Osteoblast (primary cell): ENCODE results near the gene PLXNA2. TPM values are rescaled to one million over a fixed set of nuclear protein-coding genes. Genes with fewer than 3 reads are reported as not detected.

Experiments used
- DNase-seq: peaks from one replicate; pipeline ENCODE4 v3.0.0; 2011; ENCODE audit warnings: low spot score, mixed read lengths; ENCODE audit not compliant: insufficient read length; ENCODE audit errors: missing footprints
- H2AFZ ChIP-seq: 2 replicates; pipeline ENCODE4 v1.6.0; 2011; ENCODE audit warnings: mild to moderate bottlenecking, low read length
- H3K27ac ChIP-seq: 2 replicates; pipeline ENCODE4 v1.5.1; 2011; ENCODE audit warnings: mild to moderate bottlenecking, low read depth, low read length, moderate library complexity
- H3K27me3 ChIP-seq: 2 replicates; pipeline ENCODE4 v1.6.0; 2012; ENCODE audit warnings: mild to moderate bottlenecking, control low read depth, inconsistent platforms, low read length, moderate library complexity; ENCODE audit not compliant: insufficient read depth
- H3K36me3 ChIP-seq: 2 replicates; pipeline ENCODE4 v1.5.1; 2011; ENCODE audit warnings: mild to moderate bottlenecking, low read length, control low read depth, moderate library complexity; ENCODE audit not compliant: insufficient read depth
- H3K4me1 ChIP-seq: 2 replicates; pipeline ENCODE4 v1.5.1; 2011; ENCODE audit warnings: mild to moderate bottlenecking, low read length, control low read depth, moderate library complexity; ENCODE audit not compliant: insufficient read depth
- H3K4me2 ChIP-seq: 2 replicates; pipeline ENCODE4 v1.6.0; 2011; ENCODE audit warnings: mild to moderate bottlenecking, low read length; ENCODE audit not compliant: insufficient read depth
- H3K4me3 ChIP-seq: fragments of 200-600 bp; sonication (generic); 3 replicates; pipeline ENCODE4 v1.5.1; 2012; ENCODE audit warnings: mild to moderate bottlenecking, low read length, inconsistent platforms; ENCODE audit not compliant: insufficient read depth
- H3K79me2 ChIP-seq: 2 replicates; pipeline ENCODE4 v1.6.0; 2012; ENCODE audit warnings: mild to moderate bottlenecking, low read length, control low read depth, inconsistent platforms; ENCODE audit not compliant: insufficient read depth
- H3K9me3 ChIP-seq: 2 replicates; pipeline ENCODE4 v1.5.1; 2011; ENCODE audit warnings: low read depth, low read length, control low read depth
- H4K20me1 ChIP-seq: 2 replicates; pipeline ENCODE4 v1.6.0; 2012; ENCODE audit warnings: mild to moderate bottlenecking, low read length, control low read depth; ENCODE audit not compliant: insufficient read depth
- total RNA-seq: library from RNA; depleted of rRNA; stranded (reverse); fragments of >200 nt; gene quantifications from 2 replicates; pipeline ENCODE4 v1.2.3, GENCODE V29; 2012
- TF ChIP-seq, protein P1 (sequence below): IDR thresholded peaks from 2 replicates; pipeline ENCODE4 v1.5.1; 2011; ENCODE audit warnings: mild to moderate bottlenecking, low read depth, low read length, moderate library complexity; ENCODE audit errors: extremely low read depth

Gene PLXNA2
- total RNA-seq, 1 donor, result 3.3 TPM

DNA sequence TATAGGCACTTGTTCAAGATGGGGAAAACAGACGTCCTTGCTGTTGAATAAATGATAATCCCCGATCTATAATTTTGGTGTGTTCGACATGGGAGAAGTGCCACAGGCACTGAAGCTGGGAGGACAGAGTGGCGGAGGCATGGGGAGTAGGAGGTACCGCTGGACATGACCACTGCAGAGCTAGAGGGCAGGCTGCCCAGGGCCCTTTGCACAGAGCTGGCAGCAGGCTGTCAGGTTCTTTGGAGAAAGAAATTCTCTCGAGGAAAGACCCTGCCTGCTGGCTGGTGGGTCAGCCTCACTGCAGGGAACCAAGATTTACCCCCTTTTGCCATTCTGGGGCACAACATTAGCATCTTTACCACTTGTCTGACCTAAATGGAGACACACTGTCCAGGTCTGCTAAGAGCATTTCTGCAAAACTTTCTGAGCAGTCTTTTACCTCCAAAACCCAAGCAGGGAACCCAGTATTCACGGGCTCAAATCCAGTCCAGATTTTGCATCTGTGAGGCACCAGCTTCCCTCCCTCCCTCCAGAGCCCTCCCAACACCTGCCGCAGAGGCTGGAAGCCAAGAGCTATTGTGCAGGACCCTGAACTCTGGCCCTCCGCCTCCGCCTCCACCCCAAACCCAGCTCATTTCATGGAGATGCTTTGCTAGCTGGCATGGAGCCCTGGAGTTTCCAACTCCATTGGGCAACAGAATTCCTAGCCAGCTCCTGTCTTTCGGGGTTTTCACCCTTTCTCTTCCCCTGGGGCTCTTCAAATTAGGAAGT is 142.3 kb downstream of the PLXNA2 start:
- H2AFZ ChIP-seq, result no peak overlapping the region
- no peaks in the 10 kb centered on the region for H4K20me1 ChIP-seq
- no peak overlapping the region for H3K4me2 ChIP-seq
- no peaks in the 10 kb centered on the region for H3K79me2 ChIP-seq
- no peaks in the 10 kb centered on the region for H3K36me3 ChIP-seq
- no peak overlapping the region for H3K4me3 ChIP-seq
- peaks cover 14% of the 10 kb centered on the region for H3K4me1 ChIP-seq
- H3K27me3 ChIP-seq, result no peaks in the 10 kb centered on the region
- TF ChIP-seq, protein P1, sequence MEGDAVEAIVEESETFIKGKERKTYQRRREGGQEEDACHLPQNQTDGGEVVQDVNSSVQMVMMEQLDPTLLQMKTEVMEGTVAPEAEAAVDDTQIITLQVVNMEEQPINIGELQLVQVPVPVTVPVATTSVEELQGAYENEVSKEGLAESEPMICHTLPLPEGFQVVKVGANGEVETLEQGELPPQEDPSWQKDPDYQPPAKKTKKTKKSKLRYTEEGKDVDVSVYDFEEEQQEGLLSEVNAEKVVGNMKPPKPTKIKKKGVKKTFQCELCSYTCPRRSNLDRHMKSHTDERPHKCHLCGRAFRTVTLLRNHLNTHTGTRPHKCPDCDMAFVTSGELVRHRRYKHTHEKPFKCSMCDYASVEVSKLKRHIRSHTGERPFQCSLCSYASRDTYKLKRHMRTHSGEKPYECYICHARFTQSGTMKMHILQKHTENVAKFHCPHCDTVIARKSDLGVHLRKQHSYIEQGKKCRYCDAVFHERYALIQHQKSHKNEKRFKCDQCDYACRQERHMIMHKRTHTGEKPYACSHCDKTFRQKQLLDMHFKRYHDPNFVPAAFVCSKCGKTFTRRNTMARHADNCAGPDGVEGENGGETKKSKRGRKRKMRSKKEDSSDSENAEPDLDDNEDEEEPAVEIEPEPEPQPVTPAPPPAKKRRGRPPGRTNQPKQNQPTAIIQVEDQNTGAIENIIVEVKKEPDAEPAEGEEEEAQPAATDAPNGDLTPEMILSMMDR, result no peak
- H3K27ac ChIP-seq, result no peak overlapping the region
- no peak for DNase-seq
- H3K9me3 ChIP-seq, result no peaks in the 10 kb centered on the region

DNA sequence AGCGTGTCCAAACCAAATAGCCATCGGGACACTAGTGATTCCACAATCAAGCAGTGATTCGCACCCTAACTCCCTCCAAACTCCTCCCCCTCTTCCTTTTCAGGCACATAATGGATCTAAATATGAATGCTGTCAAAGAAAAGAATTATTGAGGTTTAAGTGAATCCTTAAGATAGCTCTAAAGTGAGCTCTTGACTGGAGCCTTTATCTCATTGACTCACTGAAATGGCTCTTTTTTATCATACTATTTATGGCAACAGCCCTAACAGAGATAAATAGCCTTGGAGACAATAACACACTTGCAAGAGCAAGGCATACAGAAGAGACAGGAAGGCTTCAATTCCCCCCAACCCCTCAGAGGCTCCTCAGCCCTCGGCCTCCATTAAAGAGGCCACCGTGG is 143.3 kb downstream of the PLXNA2 start:
- H3K36me3 ChIP-seq, result no peaks in the 10 kb centered on the region
- H3K27me3 ChIP-seq, result no peaks in the 10 kb centered on the region
- H3K4me2 ChIP-seq, result no peak overlapping the region
- no peaks in the 10 kb centered on the region for H3K79me2 ChIP-seq
- no peak for DNase-seq
- H4K20me1 ChIP-seq, result no peaks in the 10 kb centered on the region
- no peak overlapping the region for H3K27ac ChIP-seq
- TF ChIP-seq, protein P1, result no peak
- H2AFZ ChIP-seq, result no peak overlapping the region
- H3K4me3 ChIP-seq, result no peak overlapping the region
- H3K4me1 ChIP-seq, result peaks cover 14% of the 10 kb centered on the region
- no peaks in the 10 kb centered on the region for H3K9me3 ChIP-seq

DNA sequence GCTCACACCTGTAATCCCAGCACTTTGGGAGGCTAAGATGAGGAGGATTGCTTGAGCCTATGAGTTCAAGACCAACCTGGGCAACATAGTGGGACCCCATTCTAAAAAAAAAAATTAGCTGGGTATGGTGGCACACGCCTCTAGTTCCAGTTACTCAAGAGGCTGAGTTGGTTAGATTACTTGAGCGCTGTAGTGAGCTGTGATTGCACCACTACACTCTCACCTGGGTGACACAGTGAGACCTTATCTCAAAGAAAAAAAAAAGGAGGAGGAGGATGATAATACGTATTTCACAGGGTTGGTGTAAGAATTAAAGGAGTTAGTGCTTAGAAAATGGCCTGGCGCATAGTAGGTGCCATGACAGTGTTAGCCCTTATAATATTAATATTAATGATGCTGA is 144.1 kb downstream of the PLXNA2 start:
- no peak overlapping the region for H3K4me2 ChIP-seq
- no peaks in the 10 kb centered on the region for H3K9me3 ChIP-seq
- H2AFZ ChIP-seq, result no peak overlapping the region
- H3K4me1 ChIP-seq, result peaks cover 14% of the 10 kb centered on the region
- no peak overlapping the region for H3K27ac ChIP-seq
- TF ChIP-seq, protein P1, result no peak
- no peaks in the 10 kb centered on the region for H3K79me2 ChIP-seq
- DNase-seq, result no peak
- no peaks in the 10 kb centered on the region for H4K20me1 ChIP-seq
- H3K4me3 ChIP-seq, result no peak overlapping the region
- H3K27me3 ChIP-seq, result no peaks in the 10 kb centered on the region
- H3K36me3 ChIP-seq, result no peaks in the 10 kb centered on the region

DNA sequence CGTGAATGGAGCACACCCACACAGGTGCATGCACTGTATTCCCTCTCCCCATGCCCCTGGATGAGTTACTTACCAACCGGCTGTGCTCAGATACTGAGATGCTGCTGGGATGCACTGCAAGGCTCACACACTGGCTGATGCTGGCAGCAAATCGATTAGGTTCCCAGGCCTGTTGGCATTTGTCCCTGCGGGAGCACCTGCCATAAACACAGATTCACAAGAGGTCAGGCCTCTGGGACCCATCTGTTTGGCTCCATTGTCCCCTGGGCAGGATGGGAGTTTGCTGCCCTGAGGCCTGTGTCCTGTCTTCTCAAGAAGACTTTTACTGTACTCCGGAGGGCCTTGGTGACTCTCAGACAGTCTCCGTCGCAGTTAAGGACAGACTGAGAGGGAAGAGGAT is 145.4 kb downstream of the PLXNA2 start:
- Histone ChIP-seq H2AFZ (no peak overlapping the region), H3K4me1 (peaks cover 14% of the 10 kb centered on the region)
- no peak for DNase-seq

More for the DNA sequence above, 145.4 kb downstream of the PLXNA2 start:
- Histone ChIP-seq H3K36me3 (no peaks in the 10 kb centered on the region), H3K4me2 (no peak overlapping the region), H4K20me1 (no peaks in the 10 kb centered on the region), H3K27ac (no peak overlapping the region), H3K27me3 (no peaks in the 10 kb centered on the region), H3K9me3 (no peaks in the 10 kb centered on the region), H3K4me3 (no peak overlapping the region), H3K79me2 (no peaks in the 10 kb centered on the region)
- TF ChIP-seq, protein P1, result no peak
